GM23248 (cell line): ENCODE measurements around the gene PSMF1. TPM values are rescaled to one million over a fixed set of nuclear protein-coding genes. Genes with fewer than 3 reads are reported as not detected.

Experiments
- DNase-seq: peaks from one replicate; pipeline ENCODE4 v3.0.0-alpha.2; 2015
- H2AFZ ChIP-seq: fragments of 200-600 bp; sonication (generic); 2 replicates; pipeline ENCODE4 v1.6.1; 2016; ENCODE audit warnings: antibody characterized with exemption
- H3F3A ChIP-seq: fragments of 200-600 bp; sonication (generic); 2 replicates; pipeline ENCODE4 v1.6.1; 2016; ENCODE audit warnings: mild to moderate bottlenecking, antibody characterized with exemption, mixed run types; ENCODE audit not compliant: insufficient read depth
- H3K27ac ChIP-seq: fragments of 200-600 bp; sonication (generic); 2 replicates; pipeline ENCODE4 v1.5.1; 2016; ENCODE audit warnings: mild to moderate bottlenecking
- H3K27me3 ChIP-seq: fragments of 200-600 bp; sonication (generic); replicated peaks from 2 replicates; pipeline ENCODE4 v1.6.1; 2016; ENCODE audit warnings: mild to moderate bottlenecking; ENCODE audit not compliant: insufficient read depth
- H3K36me3 ChIP-seq: fragments of 200-600 bp; sonication (generic); 2 replicates; pipeline ENCODE4 v1.6.1; 2016; ENCODE audit warnings: low read depth, mild to moderate bottlenecking
- H3K4me1 ChIP-seq: fragments of 200-600 bp; sonication (generic); 2 replicates; pipeline ENCODE4 v1.6.1; 2016; ENCODE audit warnings: mild to moderate bottlenecking; ENCODE audit not compliant: insufficient read depth
- H3K4me2 ChIP-seq: fragments of 200-600 bp; sonication (generic); one replicate; pipeline ENCODE4 v1.6.1; 2016; ENCODE audit warnings: mild to moderate bottlenecking; ENCODE audit not compliant: unreplicated experiment
- H3K4me3 ChIP-seq: fragments of 200-600 bp; sonication (generic); 2 replicates; pipeline ENCODE4 v1.5.1; 2016; ENCODE audit warnings: mild to moderate bottlenecking
- H3K79me2 ChIP-seq: fragments of 200-600 bp; sonication (generic); 2 replicates; pipeline ENCODE4 v1.6.1; 2016; ENCODE audit warnings: mild to moderate bottlenecking; ENCODE audit not compliant: insufficient read depth
- H3K9ac ChIP-seq: fragments of 200-600 bp; sonication (generic); 2 replicates; pipeline ENCODE4 v1.6.1; 2016; ENCODE audit warnings: mild to moderate bottlenecking
- H3K9me2 ChIP-seq: fragments of 200-600 bp; sonication (generic); 2 replicates; pipeline ENCODE4 v1.6.1; 2016; ENCODE audit warnings: mixed run types, mild to moderate bottlenecking, moderate library complexity; ENCODE audit not compliant: insufficient read depth
- H3K9me3 ChIP-seq: fragments of 200-600 bp; sonication (generic); one replicate; pipeline ENCODE4 v1.6.1; 2017; ENCODE audit warnings: low read depth
- H4K20me1 ChIP-seq: fragments of 200-600 bp; sonication (generic); 2 replicates; pipeline ENCODE4 v1.6.0; 2016; ENCODE audit not compliant: insufficient read depth
- EZH2 ChIP-seq: fragments of 200-600 bp; sonication (generic); IDR thresholded peaks from 2 replicates; pipeline ENCODE4 v1.6.1; 2018; ENCODE audit warnings: antibody characterized with exemption, mild to moderate bottlenecking; ENCODE audit not compliant: insufficient read depth, poor library complexity, severe bottlenecking
- EZH2phosphoT487 ChIP-seq: fragments of 200-600 bp; sonication (generic); IDR thresholded peaks from 2 replicates; pipeline ENCODE4 v1.6.1; 2018; ENCODE audit warnings: antibody characterized with exemption, moderate library complexity, mild to moderate bottlenecking, low read depth; ENCODE audit not compliant: insufficient read depth
- WGBS, 2 experiments: methylation state at CpG; one replicate each; pipeline ENCODE4 v1.1.6; 2015 to 2017; ENCODE audit warnings: low lambda C conversion rate in 2 of 2, low coverage in 1 of 2; ENCODE audit errors: missing lambda C conversion rate in 2 of 2; 5-methylcytosine and 5-hydroxymethylcytosine counted together
- in situ Hi-C: fragments of 300-500 bp; cut with MboI; formaldehyde crosslinking; loops from 2 replicates; pipeline ENCODE4 v1.15.0; 2020
- polyA plus RNA-seq: library from polyadenylated mRNA; unstranded; fragments of >200 nt; fragmentation: Nextera tagmentation; extraction: Ambion mirVana; gene quantifications from 2 replicates; pipeline ENCODE4 v1.2.1, GENCODE V29; 2016
- total RNA-seq: library from RNA; depleted of rRNA; stranded (reverse); fragments of >200 nt; shearing (Covaris generic); gene quantifications from 2 replicates; pipeline ENCODE4 v1.2.3, GENCODE V29; 2014

PSMF1 gene
- total and polyA plus RNA-seq, 2 experiments from 2014 or later: 150 to 160 TPM

GRCh38 chr20:1196634-1197033, 78.2 kb downstream of the PSMF1 start:
- no peaks in the 10 kb centered on the region for H3K79me2 ChIP-seq
- no peak overlapping the region for H3K9ac ChIP-seq
- 48 to 53% methylated on average over 2 of the region's 2 CpGs for WGBS, 2 experiments
- no peak overlapping the region for H2AFZ ChIP-seq
- H3F3A ChIP-seq: no peaks in the 10 kb centered on the region
- no peak for TF ChIP-seq EZH2phosphoT487
- no peak for TF ChIP-seq EZH2
- no peak overlapping the region for H3K27ac ChIP-seq
- no peaks in the 10 kb centered on the region for H3K9me3 ChIP-seq
- DNase-seq: no peak
- no peak overlapping the region for H3K4me2 ChIP-seq
- H3K27me3 ChIP-seq: peaks cover 30% of the 10 kb centered on the region
- H3K4me1 ChIP-seq: no peaks in the 10 kb centered on the region
- no peak overlapping the region for H3K4me3 ChIP-seq
- no peaks in the 10 kb centered on the region for H3K9me2 ChIP-seq
- H3K36me3 ChIP-seq: no peaks in the 10 kb centered on the region
- H4K20me1 ChIP-seq: no peaks in the 10 kb centered on the region
- in situ Hi-C loops: no loop called here

DNA sequence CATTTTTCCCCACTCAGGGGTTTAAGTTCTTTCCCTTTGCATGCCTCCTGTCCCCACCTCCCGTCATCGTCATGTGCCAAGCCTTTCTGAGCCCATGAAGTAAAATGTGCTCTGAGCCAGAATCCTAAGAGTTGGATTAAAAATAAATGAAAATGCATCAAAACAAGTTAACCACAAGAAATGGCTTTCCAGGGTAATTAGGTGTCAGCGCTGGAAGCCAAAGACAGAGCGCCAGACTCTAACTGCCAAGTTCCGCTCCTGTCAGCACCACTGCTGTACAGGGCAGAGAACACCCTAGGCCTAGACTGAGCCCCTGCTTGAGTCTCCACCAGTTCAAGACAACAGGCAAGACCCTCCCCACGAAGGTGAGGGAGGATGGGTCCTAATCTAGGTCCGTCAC, 79.4 kb downstream of the PSMF1 start:
- H3K36me3 ChIP-seq: no peaks in the 10 kb centered on the region
- H3K27ac ChIP-seq: no peak overlapping the region
- no peaks in the 10 kb centered on the region for H3K9me2 ChIP-seq
- TF ChIP-seq EZH2 (no peak), EZH2phosphoT487 (no peak)
- H3K4me1 ChIP-seq: no peaks in the 10 kb centered on the region
- no peaks in the 10 kb centered on the region for H3K79me2 ChIP-seq
- in situ Hi-C loops: no loop called here
- no peaks in the 10 kb centered on the region for H4K20me1 ChIP-seq
- no peak overlapping the region for H3K4me2 ChIP-seq
- H3K9me3 ChIP-seq: no peaks in the 10 kb centered on the region
- no peak overlapping the region for H2AFZ ChIP-seq
- H3K9ac ChIP-seq: no peak overlapping the region
- no peaks in the 10 kb centered on the region for H3F3A ChIP-seq
- DNase-seq: no peak
- no peak overlapping the region for H3K4me3 ChIP-seq
- peaks cover 34% of the 10 kb centered on the region for H3K27me3 ChIP-seq
- WGBS, 2 experiments: 65 to 69% methylated on average over 7 of the region's 7 CpGs

- WGBS, 2 experiments: 70 to 72% methylated on average over 5 of the region's 5 CpGs
- Histone ChIP-seq H3K9ac (no peak overlapping the region), H3K9me2 (no peaks in the 10 kb centered on the region), H3K27me3 (peaks cover 29% of the 10 kb centered on the region), H3K4me2 (no peak overlapping the region), H3F3A (no peaks in the 10 kb centered on the region), H3K9me3 (no peaks in the 10 kb centered on the region), H2AFZ (no peak overlapping the region), H3K79me2 (no peaks in the 10 kb centered on the region), H3K4me1 (no peaks in the 10 kb centered on the region), H3K27ac (no peak overlapping the region), H3K4me3 (no peak overlapping the region), H3K36me3 (no peaks in the 10 kb centered on the region), H4K20me1 (no peaks in the 10 kb centered on the region)
- in situ Hi-C loops: no loop called here
- DNase-seq: no peak
- TF ChIP-seq EZH2phosphoT487: no peak
- TF ChIP-seq EZH2: no peak
Measured at GRCh38 chr20:1198751-1199150, 80.3 kb downstream of the PSMF1 start.

- no peak overlapping the region for H3K4me2 ChIP-seq
- WGBS, 2 experiments: 15 to 21% methylated on average over 7 of the region's 7 CpGs
- no peaks in the 10 kb centered on the region for H3F3A ChIP-seq
Measured at GRCh38 chr20:1199212-1199873, 80.9 kb downstream of the PSMF1 start.

More at GRCh38 chr20:1199212-1199873, 80.9 kb downstream of the PSMF1 start:
- Histone ChIP-seq H3K4me1 (no peaks in the 10 kb centered on the region), H3K27me3 (peaks cover 29% of the 10 kb centered on the region), H3K4me3 (no peak overlapping the region), H3K36me3 (no peaks in the 10 kb centered on the region), H3K27ac (no peak overlapping the region), H2AFZ (no peak overlapping the region), H3K9me2 (no peaks in the 10 kb centered on the region), H3K9me3 (no peaks in the 10 kb centered on the region), H4K20me1 (no peaks in the 10 kb centered on the region), H3K9ac (no peak overlapping the region), H3K79me2 (no peaks in the 10 kb centered on the region)
- no peak for DNase-seq
- in situ Hi-C loops: no loop called here
- TF ChIP-seq EZH2phosphoT487: no peak
- no peak for TF ChIP-seq EZH2
